Activated naive CD8-positive, alpha-beta T cell treated with anti-CD3 and anti-CD28 coated beads for 36 hours (primary cell): ENCODE data around the gene C3orf38. TPM values are rescaled to one million over a fixed set of nuclear protein-coding genes. Genes with fewer than 3 reads are reported as not detected.
A peak's percentile ranks its signal among the peaks of the same experiment; 100 is the strongest.
"Not testable (repeated sequence)": the region's sequence is repeated elsewhere in the genome, so short reads cannot be mapped to it uniquely, and the experiment has no call there.

Source experiments
- DNase-seq: peaks from one replicate; pipeline ENCODE4 v3.0.0; 2021
- H3K27ac Mint-ChIP-seq: one replicate; pipeline ENCODE4 v1.8.0; 2022; ENCODE audit warnings: mild to moderate bottlenecking, moderate library complexity, mixed read lengths
- H3K27me3 Mint-ChIP-seq: one replicate; pipeline ENCODE4 v1.8.0; 2022; ENCODE audit warnings: mild to moderate bottlenecking, mixed read lengths
- H3K36me3 Mint-ChIP-seq: one replicate; pipeline ENCODE4 v1.8.0; 2021; ENCODE audit warnings: mild to moderate bottlenecking, mixed read lengths
- H3K4me1 Mint-ChIP-seq: one replicate; pipeline ENCODE4 v1.8.0; 2021; ENCODE audit warnings: mixed read lengths
- H3K4me3 Mint-ChIP-seq: one replicate; pipeline ENCODE4 v1.8.0; 2022; ENCODE audit warnings: mild to moderate bottlenecking, moderate library complexity, mixed read lengths
- H3K9me3 Mint-ChIP-seq: one replicate; pipeline ENCODE4 v1.8.0; 2022; ENCODE audit warnings: mixed read lengths
- total RNA-seq, 2 experiments: library from RNA; stranded (reverse); gene quantifications; one replicate each; pipeline ENCODE4 v1.2.3, GENCODE V29; 2021

C3orf38 gene
- total RNA-seq, 2 experiments from 2014 or later, result 21.4 to 24.1 TPM

DNA sequence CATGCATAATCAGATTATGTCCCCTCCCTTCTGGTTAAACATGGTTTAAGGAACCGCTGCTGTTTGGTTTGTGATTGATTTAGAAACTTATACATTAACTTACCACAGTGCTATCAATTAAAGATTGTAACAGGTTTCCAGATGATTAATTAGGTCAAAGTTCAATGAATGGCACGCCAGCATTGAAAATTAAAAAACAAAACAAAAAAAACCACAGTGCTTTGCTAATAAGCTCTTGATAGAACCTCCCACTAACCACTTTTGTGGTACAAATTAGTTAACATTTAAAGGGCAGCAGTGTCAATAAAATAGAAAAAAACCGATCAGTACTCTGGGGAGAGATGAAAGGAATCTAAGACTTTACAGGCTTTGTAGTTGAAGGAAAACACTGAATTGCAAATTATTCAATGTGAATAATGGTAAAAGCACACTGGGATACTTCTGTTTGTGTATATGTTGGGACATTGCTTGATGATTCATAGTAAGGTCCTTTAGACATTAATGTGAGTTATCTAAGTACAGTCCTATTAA, 7.6 kb upstream of the C3orf38 start:
- no peak for DNase-seq
- Mint-ChIP-seq H3K4me3 (no peak overlapping the region), H3K27me3 (no peaks in the 10 kb centered on the region), H3K4me1 (peaks cover 5% of the 10 kb centered on the region), H3K36me3 (peaks cover 13% of the 10 kb centered on the region), H3K27ac (no peak overlapping the region), H3K9me3 (no peaks in the 10 kb centered on the region)

DNA sequence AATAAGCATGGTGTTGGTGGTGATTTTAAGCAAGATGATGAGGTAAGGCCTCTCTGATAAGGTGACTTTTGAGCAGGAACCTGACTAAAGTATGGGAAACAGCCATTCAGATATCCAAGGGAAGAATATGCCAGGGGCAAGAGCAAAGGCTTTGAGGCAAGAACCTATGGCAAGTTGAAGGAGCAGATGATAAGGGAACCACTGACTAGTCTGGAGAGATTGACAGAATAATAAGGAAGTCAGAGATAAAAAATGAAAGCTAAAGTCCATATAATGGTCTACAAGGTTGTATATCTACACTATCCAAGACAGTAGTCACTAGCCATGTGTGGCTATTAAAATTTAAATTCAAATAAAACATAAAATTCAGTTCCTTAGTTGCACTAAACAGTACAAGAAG, 2.5 kb upstream of the C3orf38 start:
- Mint-ChIP-seq H3K9me3 (no peaks in the 10 kb centered on the region), H3K4me3 (peak overlapping the region; percentile 3), H3K27ac (no peak overlapping the region)

DNA sequence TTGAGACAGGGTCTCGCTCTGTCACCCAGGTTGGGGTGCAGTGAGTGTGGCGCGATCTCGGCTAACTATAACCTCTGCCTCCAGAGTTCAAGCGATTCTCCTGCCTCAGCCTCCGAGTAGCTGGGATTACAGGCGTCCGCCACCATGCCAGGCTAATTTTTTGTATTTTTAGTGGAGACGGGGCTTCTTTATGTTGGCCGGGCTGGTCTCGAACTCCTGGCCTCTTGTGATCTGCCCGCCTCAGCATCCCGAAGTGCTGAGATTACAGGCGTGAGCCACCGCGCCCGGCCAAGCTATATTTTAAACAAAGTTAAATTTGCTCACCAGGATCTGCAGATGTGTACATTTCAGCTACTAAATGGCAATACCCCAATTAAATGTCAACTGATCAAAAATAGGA, 1.1 kb upstream of the C3orf38 start:
- Mint-ChIP-seq H3K4me3 (peak overlapping the region; percentile 96), H3K9me3 (no peaks in the 10 kb centered on the region), H3K36me3 (peaks cover 13% of the 10 kb centered on the region), H3K27ac (peak overlapping the region; percentile 98), H3K4me1 (peaks cover 26% of the 10 kb centered on the region), H3K27me3 (no peaks in the 10 kb centered on the region)
- no peak for DNase-seq

More for the DNA sequence above, 2.5 kb upstream of the C3orf38 start:
- Mint-ChIP-seq H3K36me3 (peaks cover 13% of the 10 kb centered on the region), H3K27me3 (no peaks in the 10 kb centered on the region), H3K4me1 (peaks cover 19% of the 10 kb centered on the region)
- DNase-seq, result no peak

DNA sequence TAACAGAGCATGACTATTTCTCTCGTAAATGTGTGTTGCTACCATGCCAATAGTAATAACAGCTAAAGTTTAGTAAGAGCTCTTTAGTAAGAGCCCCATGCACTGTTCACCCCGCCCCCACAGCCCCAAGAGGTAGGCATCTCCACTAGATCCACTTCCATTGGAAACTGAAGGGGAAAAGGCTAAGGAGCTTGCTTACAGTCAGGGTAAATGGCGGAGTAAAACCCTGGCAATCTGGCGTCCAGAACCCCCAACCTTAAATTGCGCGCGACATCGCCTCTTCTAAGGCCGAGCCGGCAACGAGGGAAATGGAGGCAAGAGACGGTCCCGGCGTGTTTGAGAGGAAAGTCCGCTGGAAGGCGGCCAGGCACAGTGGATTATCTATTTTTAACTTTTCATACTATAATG, 654 bp upstream of the C3orf38 start:
- DNase-seq, result no peak
- peaks cover 13% of the 10 kb centered on the region for H3K36me3 Mint-ChIP-seq
- peak overlapping the region; percentile 96 for H3K4me3 Mint-ChIP-seq
- peak overlapping the region; percentile 98 for H3K27ac Mint-ChIP-seq
- H3K9me3 Mint-ChIP-seq, result no peaks in the 10 kb centered on the region
- H3K27me3 Mint-ChIP-seq, result no peaks in the 10 kb centered on the region
- peaks cover 26% of the 10 kb centered on the region for H3K4me1 Mint-ChIP-seq

- H3K27ac Mint-ChIP-seq, result peak overlapping the region; percentile 98
- H3K27me3 Mint-ChIP-seq, result no peaks in the 10 kb centered on the region
- peak overlapping the region; percentile 97 for H3K4me3 Mint-ChIP-seq
- H3K4me1 Mint-ChIP-seq, result peaks cover 26% of the 10 kb centered on the region
- peak; percentile 10 for DNase-seq
- H3K36me3 Mint-ChIP-seq, result peaks cover 13% of the 10 kb centered on the region
- no peaks in the 10 kb centered on the region for H3K9me3 Mint-ChIP-seq
Measured at GRCh38 chr3:88150371-88150770, 612 bp downstream of the C3orf38 start.

- no peaks in the 10 kb centered on the region for H3K9me3 Mint-ChIP-seq
- peaks cover 15% of the 10 kb centered on the region for H3K36me3 Mint-ChIP-seq
- peaks cover 26% of the 10 kb centered on the region for H3K4me1 Mint-ChIP-seq
- peak overlapping the region; percentile 98 for H3K27ac Mint-ChIP-seq
- no peaks in the 10 kb centered on the region for H3K27me3 Mint-ChIP-seq
- DNase-seq, result no peak
- H3K4me3 Mint-ChIP-seq, result peak overlapping the region; percentile 97
Measured at GRCh38 chr3:88150806-88151205, 1.0 kb downstream of the C3orf38 start.

- peak overlapping the region; percentile 97 for H3K4me3 Mint-ChIP-seq
- peaks cover 19% of the 10 kb centered on the region for H3K36me3 Mint-ChIP-seq
- DNase-seq, result no peak
- no peaks in the 10 kb centered on the region for H3K27me3 Mint-ChIP-seq
- H3K4me1 Mint-ChIP-seq, result peaks cover 30% of the 10 kb centered on the region
- no peaks in the 10 kb centered on the region for H3K9me3 Mint-ChIP-seq
- peak overlapping the region; percentile 20 for H3K27ac Mint-ChIP-seq
Measured at GRCh38 chr3:88151358-88151757, 1.6 kb downstream of the C3orf38 start.

GRCh38 chr3:88152841-88153240, 3.1 kb downstream of the C3orf38 start:
- Mint-ChIP-seq H3K27me3 (no peaks in the 10 kb centered on the region), H3K9me3 (no peaks in the 10 kb centered on the region), H3K4me3 (no peak overlapping the region), H3K27ac (no peak overlapping the region), H3K36me3 (peaks cover 25% of the 10 kb centered on the region), H3K4me1 (peaks cover 32% of the 10 kb centered on the region)
- no peak for DNase-seq

DNA sequence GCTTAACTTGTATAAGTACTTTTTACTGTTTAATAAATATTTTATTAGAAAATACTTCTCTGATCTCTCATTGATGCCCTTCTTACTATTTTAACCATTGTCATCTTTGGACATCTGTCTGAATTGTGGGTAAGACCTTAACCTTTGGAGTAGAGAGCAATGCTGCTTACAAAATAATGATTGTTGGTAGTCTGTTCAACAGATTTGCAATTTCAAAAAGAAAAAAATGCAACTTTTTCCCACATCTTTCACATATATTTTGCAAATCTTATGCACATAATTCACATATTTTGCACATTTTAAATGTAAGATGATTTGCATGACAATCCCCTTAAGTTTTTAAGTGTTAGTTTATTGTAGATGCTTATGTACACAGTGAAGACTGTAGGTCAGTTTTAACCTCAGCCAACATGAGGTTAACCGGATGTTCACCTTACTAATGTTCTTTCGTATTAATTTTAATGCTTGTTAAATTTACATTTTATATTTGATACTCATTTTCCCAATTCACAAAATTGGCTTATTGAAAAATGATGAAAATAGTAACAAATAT, 16.7 kb downstream of the C3orf38 start:
- Mint-ChIP-seq H3K27me3 (no peaks in the 10 kb centered on the region), H3K9me3 (no peaks in the 10 kb centered on the region), H3K27ac (no peak overlapping the region), H3K36me3 (peaks cover 11% of the 10 kb centered on the region), H3K4me3 (no peak overlapping the region), H3K4me1 (peaks cover 7% of the 10 kb centered on the region)
- DNase-seq, result no peak

DNA sequence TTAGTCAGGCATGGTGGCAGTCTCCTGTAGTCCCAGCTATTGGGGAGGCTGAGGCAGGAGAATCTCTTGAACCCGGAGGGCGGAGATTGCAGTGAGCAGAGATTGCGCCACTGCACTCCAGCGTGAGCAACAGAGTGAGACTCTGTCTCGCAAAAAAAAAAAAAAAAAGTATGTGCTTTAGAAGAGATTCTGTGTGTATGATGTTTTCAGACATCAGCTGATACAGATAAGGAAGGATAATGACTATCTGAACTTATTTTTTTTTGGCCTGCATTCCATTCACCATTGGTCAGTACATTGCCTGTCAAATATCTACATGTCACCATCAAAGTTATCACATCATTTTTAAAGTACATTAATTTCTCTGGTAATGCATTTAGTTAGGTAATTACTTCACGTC, 17.4 kb downstream of the C3orf38 start:
- Mint-ChIP-seq H3K9me3 (no peaks in the 10 kb centered on the region), H3K27me3 (no peaks in the 10 kb centered on the region), H3K36me3 (peaks cover 9% of the 10 kb centered on the region), H3K4me3 (no peak overlapping the region), H3K27ac (no peak overlapping the region), H3K4me1 (peaks cover 4% of the 10 kb centered on the region)
- DNase-seq, result no peak

GRCh38 chr3:88167704-88168103, 17.9 kb downstream of the C3orf38 start:
- Mint-ChIP-seq H3K4me1 (peaks cover 2% of the 10 kb centered on the region), H3K27me3 (no peaks in the 10 kb centered on the region), H3K4me3 (no peak overlapping the region), H3K27ac (no peak overlapping the region), H3K9me3 (no peaks in the 10 kb centered on the region), H3K36me3 (peaks cover 8% of the 10 kb centered on the region)
- no peak for DNase-seq

GRCh38 chr3:88168171-88168570, 18.4 kb downstream of the C3orf38 start:
- H3K27ac Mint-ChIP-seq, result no peak overlapping the region
- no peak for DNase-seq
- H3K36me3 Mint-ChIP-seq, result peaks cover 5% of the 10 kb centered on the region
- H3K27me3 Mint-ChIP-seq, result no peaks in the 10 kb centered on the region
- H3K4me3 Mint-ChIP-seq, result no peak overlapping the region
- peaks cover under 1% of the 10 kb centered on the region for H3K4me1 Mint-ChIP-seq
- no peaks in the 10 kb centered on the region for H3K9me3 Mint-ChIP-seq

- Mint-ChIP-seq H3K4me3 (no peak overlapping the region), H3K27ac (no peak overlapping the region), H3K36me3 (peaks cover 5% of the 10 kb centered on the region), H3K27me3 (no peaks in the 10 kb centered on the region), H3K9me3 (peaks cover 11% of the 10 kb centered on the region), H3K4me1 (peaks cover 1% of the 10 kb centered on the region)
- no peak for DNase-seq
Measured at GRCh38 chr3:88180398-88180999, 30.7 kb downstream of the C3orf38 start.

- not testable (repeated sequence) for H3K27ac Mint-ChIP-seq, H3K4me3 Mint-ChIP-seq, H3K36me3 Mint-ChIP-seq, H3K4me1 Mint-ChIP-seq, H3K27me3 Mint-ChIP-seq, DNase-seq
- H3K9me3 Mint-ChIP-seq, result peaks cover 14% of the 10 kb centered on the region
Measured at GRCh38 chr3:88182165-88182918, 32.6 kb downstream of the C3orf38 start.

GRCh38 chr3:88188436-88188835, 38.7 kb downstream of the C3orf38 start:
- Mint-ChIP-seq H3K4me1 (peaks cover 7% of the 10 kb centered on the region), H3K27me3 (no peaks in the 10 kb centered on the region), H3K27ac (no peak overlapping the region), H3K36me3 (peaks cover 8% of the 10 kb centered on the region), H3K4me3 (no peak overlapping the region), H3K9me3 (peaks cover 22% of the 10 kb centered on the region)
- DNase-seq, result no peak
